GM18508 (cell line): Measurements from ENCODE around the gene KNOP1.

ENCODE experiments used
- ATAC-seq: cut with Tn5 transposase; IDR thresholded peaks from one replicate; pipeline ENCODE4 v1.9.1; 2021; ENCODE audit warnings: moderate number of reproducible peaks; ENCODE audit not compliant: insufficient read depth, unreplicated experiment

The KNOP1 gene

GRCh38 chr16:19709381-19710136 lies 8.5 kb downstream of the KNOP1 start:
- ATAC-seq, result no peak

GRCh38 chr16:19708296-19709205 lies 9.5 kb downstream of the KNOP1 start:
- no peak for ATAC-seq

- ATAC-seq, result no peak
These were observed 10.3 kb downstream of the KNOP1 start for GRCh38 chr16:19707569-19708295.

- no peak for ATAC-seq
These were observed 11.2 kb downstream of the KNOP1 start for GRCh38 chr16:19706846-19707245.

GRCh38 chr16:19705843-19706242 lies 12.2 kb downstream of the KNOP1 start:
- no peak for ATAC-seq

GRCh38 chr16:19705146-19705501 lies 12.9 kb downstream of the KNOP1 start:
- no peak for ATAC-seq

GRCh38 chr16:19704321-19705145 lies 13.5 kb downstream of the KNOP1 start:
- no peak for ATAC-seq

GRCh38 chr16:19703172-19703889 lies 14.7 kb downstream of the KNOP1 start:
- ATAC-seq, result no peak

- ATAC-seq, result no peak
These were observed 16.9 kb downstream of the KNOP1 start for GRCh38 chr16:19701091-19701490.

GRCh38 chr16:19700319-19700781 lies 17.7 kb downstream of the KNOP1 start:
- ATAC-seq, result no peak

GRCh38 chr16:19699472-19699871 lies 18.6 kb downstream of the KNOP1 start:
- ATAC-seq, result no peak

GRCh38 chr16:19698480-19699465 lies 19.3 kb downstream of the KNOP1 start:
- ATAC-seq, result no peak

GRCh38 chr16:19697756-19698318 lies 20.2 kb downstream of the KNOP1 start:
- ATAC-seq, result no peak

GRCh38 chr16:19696961-19697360 lies 21.1 kb downstream of the KNOP1 start:
- ATAC-seq, result no peak

- ATAC-seq, result no peak
These were observed 21.7 kb downstream of the KNOP1 start for GRCh38 chr16:19696328-19696727.

- ATAC-seq, result no peak
These were observed 23.0 kb downstream of the KNOP1 start for GRCh38 chr16:19694989-19695388.

- ATAC-seq, result no peak
These were observed 26.8 kb downstream of the KNOP1 start for GRCh38 chr16:19691161-19691711.
